ENCODE results near the gene CKMT1B.
"Not testable (repeated sequence)": the region's sequence is repeated elsewhere in the genome, so short reads cannot be mapped to it uniquely, and the experiment has no call there.

Gene CKMT1B

GRCh38 chr15:43638464-43639204 is 44.8 kb downstream of the CKMT1B start:
- DNase-seq (ENCODE audit: low spot score): not testable (repeated sequence)

Data from activated CD4-positive, alpha-beta T cell treated with anti-CD3 and anti-CD28 coated beads, Interleukin-2, Interleukin-4, amounts not matched to agents 100 ng/mL and 50 ng/mL, durations not matched to agents 16 hours and 8 hours (primary cell).